Measurements from ENCODE around the gene SLC13A1. TPM values are rescaled to one million over a fixed set of nuclear protein-coding genes. Genes with fewer than 3 reads are reported as not detected.

Gene SLC13A1
- total RNA-seq, 6 donors from 2014 or later = not detected

DNA sequence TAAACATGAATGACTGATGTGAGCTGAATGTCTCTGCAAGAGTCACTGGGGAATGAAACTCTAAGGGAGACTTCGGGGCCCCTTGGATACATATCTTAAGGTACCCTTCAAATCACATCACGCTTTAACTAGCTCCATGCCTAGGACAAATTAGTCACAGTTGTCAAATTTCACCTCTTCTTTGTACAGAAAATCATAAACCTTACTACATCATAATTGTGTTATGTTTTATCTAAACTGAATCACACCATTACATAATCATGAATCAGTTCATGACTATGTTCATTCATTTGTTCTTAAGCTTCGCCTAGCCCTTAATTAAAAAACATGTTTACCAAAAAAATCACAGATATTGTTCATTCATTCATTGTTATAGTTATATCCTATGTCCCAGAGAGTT, 2.1 kb upstream of the SLC13A1 start:
- no peak for DNase-seq
- no peaks in the 10 kb centered on the region for H3K4me1 ChIP-seq
- H3K4me3 ChIP-seq = no peak overlapping the region
- no peak for ATAC-seq (ENCODE audit: low FRiP score in 2 of 2)
- H3K9me3 ChIP-seq = no peaks in the 10 kb centered on the region
- WGBS, 2 donors = 61 to 63% methylated on average over 3 of the region's 3 CpGs
- H3K36me3 ChIP-seq = no peaks in the 10 kb centered on the region
- TF ChIP-seq POLR2A (IDR thresholded peaks at IDR 0.05) (no peak), CTCF (IDR thresholded peaks at IDR 0.05) (no peak), EP300 (IDR thresholded peaks at IDR 0.05) (no peak), POLR2AphosphoS5 (IDR thresholded peaks at IDR 0.05) (no peak)
- no peaks in the 10 kb centered on the region for H3K27me3 ChIP-seq
- H3K27ac ChIP-seq = no peak overlapping the region

DNA sequence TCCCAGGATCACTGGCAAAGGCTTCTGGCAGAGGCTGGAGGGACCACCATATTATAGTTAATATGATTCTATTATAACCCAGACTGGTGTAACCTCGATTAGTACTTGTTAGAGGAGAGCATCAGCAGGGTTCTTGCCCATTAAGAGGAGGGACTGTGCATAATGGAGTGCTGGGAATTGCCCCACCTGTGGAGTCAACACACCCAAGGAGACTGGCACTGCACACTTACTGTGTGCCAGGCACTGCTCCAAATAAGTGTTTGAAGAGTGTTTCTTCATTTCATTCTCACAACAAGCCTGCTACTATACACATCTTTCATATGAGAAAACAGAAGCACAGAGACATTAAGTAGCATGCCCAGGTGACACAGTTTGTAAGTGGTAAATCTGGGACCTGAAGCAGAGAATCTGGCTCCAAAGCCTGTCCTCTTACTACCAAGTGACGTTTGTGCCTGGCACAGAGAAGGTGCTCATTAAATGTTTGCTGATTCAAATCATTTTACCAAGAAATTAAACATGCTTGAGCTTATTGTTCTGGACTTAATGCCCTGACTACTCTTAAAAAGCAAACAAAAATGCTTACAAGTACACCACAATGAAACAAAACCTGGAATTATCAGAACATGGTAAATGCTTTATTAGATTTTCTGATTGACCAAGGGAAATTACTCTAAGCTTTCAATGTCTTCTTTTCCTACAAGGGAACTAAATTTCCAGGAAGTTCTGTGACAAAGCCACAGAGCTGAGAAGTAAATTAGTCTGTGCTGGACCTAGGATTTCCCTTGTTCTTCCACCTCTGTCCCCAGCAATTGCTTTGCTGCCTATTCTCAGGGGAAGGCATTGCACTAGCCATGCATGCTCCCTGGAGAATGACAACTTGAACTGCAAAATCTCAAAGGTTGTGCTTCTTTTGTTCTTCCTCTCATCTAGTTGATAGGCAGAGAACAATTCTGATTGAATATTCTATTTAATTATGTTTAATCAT, 809 bp downstream of the SLC13A1 start:
- WGBS, 2 donors = 48 to 80% methylated on average over 2 of the region's 2 CpGs
- Histone ChIP-seq H3K27me3 (no peaks in the 10 kb centered on the region), H3K27ac (no peak overlapping the region), H3K4me1 (no peaks in the 10 kb centered on the region), H3K36me3 (no peaks in the 10 kb centered on the region), H3K4me3 (no peak overlapping the region), H3K9me3 (no peaks in the 10 kb centered on the region)
- DNase-seq (peak in 1 of 2 donors; percentile 44), ATAC-seq (ENCODE audit: low FRiP score in 2 of 2) (peak in 1 of 2 donors; percentile 40)
- TF ChIP-seq EP300 (IDR thresholded peaks at IDR 0.05) (no peak), POLR2A (IDR thresholded peaks at IDR 0.05) (no peak), POLR2AphosphoS5 (IDR thresholded peaks at IDR 0.05) (no peak), CTCF (IDR thresholded peaks at IDR 0.05) (no peak)

DNA sequence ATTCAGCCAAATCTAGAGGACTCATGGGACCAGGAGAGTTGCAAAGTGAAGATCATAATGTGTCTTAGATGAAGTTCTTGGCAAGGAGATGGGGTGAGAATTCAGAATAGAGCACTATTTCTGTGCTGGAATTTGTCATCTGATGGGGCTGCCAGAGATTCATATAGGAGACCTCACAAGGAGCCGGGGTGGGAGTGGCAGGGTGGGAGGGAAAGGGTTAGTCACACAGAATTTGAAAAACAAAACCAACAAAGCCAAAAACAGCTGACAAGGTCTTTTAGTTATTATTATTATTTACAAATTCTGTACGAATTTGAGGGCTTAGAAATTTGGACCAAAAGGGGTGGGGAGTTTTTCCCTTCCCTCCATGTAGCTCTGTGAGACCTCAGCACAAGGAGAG, 1.7 kb downstream of the SLC13A1 start:
- WGBS, 2 donors = 60 to 62% methylated on average over 2 of the region's 2 CpGs
- ATAC-seq (ENCODE audit: low FRiP score in 2 of 2) (no peak), DNase-seq (no peak)
- Histone ChIP-seq H3K9me3 (no peaks in the 10 kb centered on the region), H3K4me3 (no peak overlapping the region), H3K27ac (no peak overlapping the region), H3K4me1 (no peaks in the 10 kb centered on the region), H3K27me3 (no peaks in the 10 kb centered on the region), H3K36me3 (no peaks in the 10 kb centered on the region)
- TF ChIP-seq EP300 (IDR thresholded peaks at IDR 0.05) (no peak), POLR2AphosphoS5 (IDR thresholded peaks at IDR 0.05) (no peak), CTCF (IDR thresholded peaks at IDR 0.05) (no peak)

- DNase-seq (no peak), ATAC-seq (ENCODE audit: low FRiP score in 2 of 2) (no peak)
- no peaks in the 10 kb centered on the region for H3K36me3 ChIP-seq
- H3K27me3 ChIP-seq = no peaks in the 10 kb centered on the region
- H3K4me1 ChIP-seq = no peaks in the 10 kb centered on the region
- WGBS, 2 donors = 61 to 70% methylated on average over 2 of the region's 2 CpGs
- TF ChIP-seq CTCF (IDR thresholded peaks at IDR 0.05) (no peak), POLR2A (IDR thresholded peaks at IDR 0.05) (no peak), EP300 (IDR thresholded peaks at IDR 0.05) (no peak), POLR2AphosphoS5 (IDR thresholded peaks at IDR 0.05) (no peak)
- H3K9me3 ChIP-seq = no peaks in the 10 kb centered on the region
- H3K27ac ChIP-seq = no peak overlapping the region
- H3K4me3 ChIP-seq = no peak overlapping the region
Measured at GRCh38 chr7:123193235-123193634, 6.5 kb downstream of the SLC13A1 start.
